HepG2 (cell line): Measurements from ENCODE around the gene NR2F1-AS1. TPM values are rescaled to one million over a fixed set of nuclear protein-coding genes. Genes with fewer than 3 reads are reported as not detected.

Experiments used
- ATAC-seq: fragments of 200-7000 bp; cut with Tn5 transposase; 3 replicates; pipeline ENCODE4 v1.9.1; 2020; ENCODE audit warnings: mild to moderate bottlenecking, moderate library complexity
- BruUV-seq: library from RNA; stranded (reverse); fragments of 400-500 nt; replicated peaks from 2 replicates; lab custom pipeline; 2021; lab: Mats Ljungman, UMichigan
- CTCF ChIA-PET: fragments of 300-600 bp; formaldehyde crosslinking; extraction: SDS; loops from one replicate; lab custom pipeline; 2021; ENCODE audit warnings: low total read pairs, inconsistent platforms, low intra/inter-chr PET ratio; lab: Yijun Ruan, JAX
- POLR2A ChIA-PET: fragments of 350-600 bp; sonication (Branson Sonifier 250); formaldehyde crosslinking; loops from one replicate; lab custom pipeline; 2020; ENCODE audit warnings: antibody characterized with exemption, inconsistent platforms; lab: Yijun Ruan, JAX
- DNase-seq: peaks from one replicate; pipeline ENCODE4 v3.0.0-alpha.2; 2015; ENCODE audit warnings: low spot score
- FAIRE-seq: peaks from 3 replicates; lab custom pipeline; 2011; peaks lifted over from hg19 to GRCh38; lab: Jason Lieb, UNC
- H2AFZ ChIP-seq: one replicate; pipeline ENCODE4 v1.6.1; 2011; ENCODE audit warnings: low read length, inconsistent platforms
- H3K27ac ChIP-seq: fragments of 300-600 bp; 3 replicates; pipeline ENCODE4 v1.8.0; 2011; ENCODE audit warnings: mixed run types, mild to moderate bottlenecking, mixed read lengths, low read length, inconsistent platforms; ENCODE audit not compliant: insufficient read depth; ENCODE audit errors: extremely low read length
- H3K27me3 ChIP-seq, 2 experiments: fragments of 200-600 bp in 1 of 2; 2 replicates in 1 of 2; 3 replicates in 1 of 2; pipeline versions ENCODE4 v1.6.0 to v1.8.0; 2011; ENCODE audit warnings: low read length in 2 of 2, mild to moderate bottlenecking in 2 of 2, moderate library complexity in 2 of 2, inconsistent platforms in 1 of 2; ENCODE audit not compliant: insufficient read depth in 2 of 2, control insufficient read depth in 1 of 2
- H3K36me3 ChIP-seq, 2 experiments: fragments of 200-600 bp in 1 of 2; replicated peaks in 1 of 2; 2 replicates in 1 of 2; 3 replicates in 1 of 2; pipeline versions ENCODE4 v1.5.1 to v1.8.0; 2011; ENCODE audit warnings: low read length in 2 of 2, inconsistent platforms in 1 of 2; ENCODE audit not compliant: insufficient read depth in 2 of 2, control insufficient read depth in 1 of 2
- H3K4me1 ChIP-seq: 2 replicates; pipeline ENCODE4 v1.5.1; 2012; ENCODE audit warnings: low read length, inconsistent platforms; ENCODE audit not compliant: insufficient read depth
- H3K4me2 ChIP-seq: 2 replicates; pipeline ENCODE4 v1.6.0; 2011; ENCODE audit warnings: low read depth, low read length, inconsistent platforms
- H3K4me3 ChIP-seq, 3 experiments: fragments of 200-600 bp in 1 of 3; sonication (generic), shearing (Covaris generic) in 1 of 3; replicated peaks in 1 of 3; 2 replicates each; pipeline ENCODE4 v1.5.1; 2011 to 2016; ENCODE audit warnings: low read length in 3 of 3, inconsistent platforms in 2 of 3, low read depth in 2 of 3, mild to moderate bottlenecking in 2 of 3, control low read depth in 1 of 3, mixed read lengths in 1 of 3; ENCODE audit not compliant: insufficient read depth in 1 of 3
- H3K79me2 ChIP-seq: one replicate; pipeline ENCODE4 v1.6.1; 2011; ENCODE audit warnings: low read length, inconsistent platforms; ENCODE audit not compliant: insufficient read depth
- H3K9ac ChIP-seq: 2 replicates; pipeline ENCODE4 v1.6.0; 2011; ENCODE audit warnings: mild to moderate bottlenecking, low read depth, low read length, inconsistent platforms; ENCODE audit not compliant: insufficient read depth
- H3K9me3 ChIP-seq: 2 replicates; pipeline ENCODE4 v1.5.1; 2012; ENCODE audit warnings: mild to moderate bottlenecking, low read length
- H4K20me1 ChIP-seq: 2 replicates; pipeline ENCODE4 v1.6.0; 2011; ENCODE audit warnings: inconsistent platforms, mild to moderate bottlenecking, low read length, moderate library complexity; ENCODE audit not compliant: insufficient read depth
- AHR ChIP-seq: IDR thresholded peaks from 2 replicates; pipeline ENCODE4 v1.6.1; 2018; ENCODE audit warnings: missing genetic modification reagents, missing compliant biosample characterization
- HNRNPK ChIP-seq: fragments of 200-400 bp; formaldehyde crosslinking; IDR thresholded peaks from 2 replicates; pipeline ENCODE4 v1.6.1; 2018; ENCODE audit warnings: low read length, low read depth, moderate library complexity, mild to moderate bottlenecking; ENCODE audit not compliant: poor library complexity, severe bottlenecking
- NFATC3 ChIP-seq: sonication (generic); formaldehyde crosslinking; IDR thresholded peaks from 2 replicates; pipeline ENCODE4 v1.5.1; 2020; ENCODE audit warnings: mild to moderate bottlenecking, missing genetic modification reagents
- ZNF580 ChIP-seq: IDR thresholded peaks from 2 replicates; pipeline ENCODE4 v1.6.1; 2016; ENCODE audit warnings: low read depth, borderline replicate concordance
- WGBS: methylation state at CpG from one replicate; pipeline ENCODE4 v1.1.6; 2017; ENCODE audit warnings: low lambda C conversion rate; 5-methylcytosine and 5-hydroxymethylcytosine counted together
- in situ Hi-C: cut with HindIII; loops from 2 replicates; pipeline ENCODE4 v1.10.0; 2017; ENCODE audit warnings: low pct_unique_long_range_greater_than_20kb; ENCODE audit not compliant: extremely low pct_ligation_motif_present
- intact Hi-C: fragments of 100-400 bp; cut with micrococcal nuclease; formaldehyde crosslinking; loops from one replicate; pipeline ENCODE4 v1.10.0; 2022; ENCODE audit not compliant: unreplicated experiment
- polyA plus RNA-seq, 8 experiments: library from polyadenylated mRNA; depleted of rRNA in 3 of 8; stranded (reverse) in 7 of 8; unstranded in 1 of 8; fragments of >200 nt; fragmentation: Illumina TruSeq in 4 of 8; extraction: Trizol in 4 of 8; gene quantifications; 2 replicates each; pipeline versions ENCODE4 v1.2.1 to v1.2.3, GENCODE V29; 2011 to 2016; ENCODE audit warnings: low read depth in 4 of 8, missing spikeins in 1 of 8, mixed read lengths in 1 of 8; ENCODE audit not compliant: insufficient read depth in 1 of 8
- total RNA-seq, 5 experiments: library from RNA; depleted of rRNA; stranded (reverse); fragments of >200 nt; fragmentation: Illumina TruSeq; extraction: Trizol; gene quantifications; 2 replicates each; pipeline ENCODE4 v1.2.3, GENCODE V29; 2016; ENCODE audit warnings: low read depth in 1 of 5
- TF ChIP-seq, protein P1 (sequence below): sonication (generic); formaldehyde crosslinking; IDR thresholded peaks from 2 replicates; pipeline ENCODE4 v1.5.1; 2020; ENCODE audit warnings: mild to moderate bottlenecking, missing genetic modification reagents, moderate library complexity
- TF ChIP-seq, protein P2 (sequence below): sonication (generic); formaldehyde crosslinking; IDR thresholded peaks from 2 replicates; pipeline ENCODE4 v1.4.0; 2020; ENCODE audit warnings: missing genetic modification reagents

The NR2F1-AS1 gene
- total and polyA plus RNA-seq, 2 of the 13 experiments (the other 11 are each of a cell fraction or from before 2014, with no cell fraction given) = 2.8 TPM

DNA sequence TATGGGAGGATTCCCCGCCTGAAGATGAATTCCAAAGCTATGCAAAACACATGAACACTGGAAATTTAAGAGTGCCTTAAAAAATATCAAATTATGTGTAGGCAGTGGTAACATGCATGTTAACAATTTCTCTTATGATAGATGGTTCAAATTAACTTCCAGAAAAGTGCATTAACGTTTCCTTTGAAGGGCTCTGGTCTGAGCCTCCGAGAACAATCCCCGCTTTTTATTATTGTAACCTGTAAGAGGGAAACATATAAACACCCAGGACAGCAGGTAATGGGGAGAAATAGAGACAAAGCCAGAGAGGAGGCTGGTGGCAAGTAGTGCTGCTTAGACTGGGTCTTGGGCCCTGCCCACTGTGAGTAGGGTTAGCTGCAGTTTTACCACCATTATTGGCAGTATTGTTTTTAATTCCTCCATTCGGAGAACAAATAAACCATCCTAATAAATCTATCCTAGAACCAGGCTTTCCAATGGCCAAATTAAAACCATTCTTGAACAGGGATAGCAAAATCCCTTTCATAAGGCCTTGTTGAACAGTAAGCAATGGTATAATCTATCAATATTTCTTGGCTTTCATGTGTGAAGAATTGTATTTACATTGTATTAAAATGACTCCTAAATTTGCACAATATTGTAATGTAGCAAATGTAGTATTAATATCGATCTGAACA lies 8.3 kb upstream of the NR2F1-AS1 start (continued):
- TF ChIP-seq, protein P1, sequence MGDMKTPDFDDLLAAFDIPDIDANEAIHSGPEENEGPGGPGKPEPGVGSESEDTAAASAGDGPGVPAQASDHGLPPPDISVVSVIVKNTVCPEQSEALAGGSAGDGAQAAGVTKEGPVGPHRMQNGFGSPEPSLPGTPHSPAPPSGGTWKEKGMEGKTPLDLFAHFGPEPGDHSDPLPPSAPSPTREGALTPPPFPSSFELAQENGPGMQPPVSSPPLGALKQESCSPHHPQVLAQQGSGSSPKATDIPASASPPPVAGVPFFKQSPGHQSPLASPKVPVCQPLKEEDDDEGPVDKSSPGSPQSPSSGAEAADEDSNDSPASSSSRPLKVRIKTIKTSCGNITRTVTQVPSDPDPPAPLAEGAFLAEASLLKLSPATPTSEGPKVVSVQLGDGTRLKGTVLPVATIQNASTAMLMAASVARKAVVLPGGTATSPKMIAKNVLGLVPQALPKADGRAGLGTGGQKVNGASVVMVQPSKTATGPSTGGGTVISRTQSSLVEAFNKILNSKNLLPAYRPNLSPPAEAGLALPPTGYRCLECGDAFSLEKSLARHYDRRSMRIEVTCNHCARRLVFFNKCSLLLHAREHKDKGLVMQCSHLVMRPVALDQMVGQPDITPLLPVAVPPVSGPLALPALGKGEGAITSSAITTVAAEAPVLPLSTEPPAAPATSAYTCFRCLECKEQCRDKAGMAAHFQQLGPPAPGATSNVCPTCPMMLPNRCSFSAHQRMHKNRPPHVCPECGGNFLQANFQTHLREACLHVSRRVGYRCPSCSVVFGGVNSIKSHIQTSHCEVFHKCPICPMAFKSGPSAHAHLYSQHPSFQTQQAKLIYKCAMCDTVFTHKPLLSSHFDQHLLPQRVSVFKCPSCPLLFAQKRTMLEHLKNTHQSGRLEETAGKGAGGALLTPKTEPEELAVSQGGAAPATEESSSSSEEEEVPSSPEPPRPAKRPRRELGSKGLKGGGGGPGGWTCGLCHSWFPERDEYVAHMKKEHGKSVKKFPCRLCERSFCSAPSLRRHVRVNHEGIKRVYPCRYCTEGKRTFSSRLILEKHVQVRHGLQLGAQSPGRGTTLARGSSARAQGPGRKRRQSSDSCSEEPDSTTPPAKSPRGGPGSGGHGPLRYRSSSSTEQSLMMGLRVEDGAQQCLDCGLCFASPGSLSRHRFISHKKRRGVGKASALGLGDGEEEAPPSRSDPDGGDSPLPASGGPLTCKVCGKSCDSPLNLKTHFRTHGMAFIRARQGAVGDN (CRISPR knock-in tag) = no peak

DNA sequence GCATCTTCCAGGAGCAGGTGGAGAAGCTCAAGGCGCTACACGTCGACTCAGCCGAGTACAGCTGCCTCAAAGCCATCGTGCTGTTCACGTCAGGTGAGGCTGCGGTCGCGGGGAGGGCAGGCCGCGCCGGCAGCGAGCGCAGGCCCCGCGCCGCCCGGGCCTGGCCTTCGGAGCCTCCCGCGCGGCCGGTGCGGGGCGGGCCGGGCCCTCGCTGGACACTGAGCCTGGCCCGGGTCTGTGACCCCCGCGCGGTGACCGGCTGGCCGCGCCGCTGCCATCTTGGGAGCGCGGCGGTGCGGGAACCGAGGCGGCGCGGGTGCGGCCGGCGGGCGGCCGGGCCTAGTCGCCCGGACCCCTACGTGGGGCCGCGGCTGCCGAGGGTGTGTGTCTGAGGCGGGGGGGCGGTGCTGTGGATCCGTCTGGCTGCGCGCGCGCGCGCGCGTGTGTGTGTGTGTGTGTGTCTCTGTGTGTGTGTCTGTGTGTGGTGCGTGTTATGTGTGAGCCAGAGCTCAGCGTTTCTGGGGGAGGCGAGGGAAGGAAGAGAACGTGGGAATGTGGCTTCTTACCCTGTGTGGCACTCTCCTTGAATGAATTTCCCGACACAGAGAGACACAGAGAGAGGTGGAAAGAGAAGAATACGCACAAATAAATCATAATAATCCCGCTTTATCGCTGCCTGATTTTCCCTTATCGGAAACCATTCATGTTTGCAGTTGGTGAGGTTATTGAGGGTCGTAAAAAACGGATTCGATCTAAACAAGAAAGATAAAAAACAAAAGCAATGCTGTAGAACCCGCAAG lies 7.5 kb upstream of the NR2F1-AS1 start:
- peak overlapping the region; percentile 14; the same call in 1 of the 2 replicates for H3K9ac ChIP-seq
- no peaks in the 10 kb centered on the region for H3K9me3 ChIP-seq
- BruUV-seq = no TSS peak
- no peak overlapping the region for H2AFZ ChIP-seq
- intact Hi-C loops = no loop called here
- WGBS = 96% methylated on average over 46 of the region's 78 CpGs
- in situ Hi-C loops = loop anchor here (10.0 kb wide), 1 partner anchor 326 kb away; no protein-coding TSS in a partner anchor
- peaks cover 62% of the 10 kb centered on the region for H4K20me1 ChIP-seq
- no peak for FAIRE-seq
- H3K79me2 ChIP-seq = peaks cover 64% of the 10 kb centered on the region
- no peak for TF ChIP-seq NFATC3 (CRISPR knock-in tag)
- no peak for TF ChIP-seq HNRNPK
- TF ChIP-seq, protein P2, sequence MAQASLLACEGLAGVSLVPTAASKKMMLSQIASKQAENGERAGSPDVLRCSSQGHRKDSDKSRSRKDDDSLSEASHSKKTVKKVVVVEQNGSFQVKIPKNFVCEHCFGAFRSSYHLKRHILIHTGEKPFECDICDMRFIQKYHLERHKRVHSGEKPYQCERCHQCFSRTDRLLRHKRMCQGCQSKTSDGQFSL (CRISPR knock-in tag) = no peak
- no peak for TF ChIP-seq AHR (CRISPR knock-in tag)
- TF ChIP-seq ZNF580 = no peak
- H3K27ac ChIP-seq = no peak overlapping the region
- H3K4me3 ChIP-seq = peak overlapping the region in 1 of 3 experiments; percentile 96; a peak in 2 of 6 replicates
- no peak for DNase-seq
- no peak for ATAC-seq
- H3K4me2 ChIP-seq = peak overlapping the region; percentile 68
- ChIA-PET POLR2A (no interaction called here), CTCF (no interaction called here)
- no peaks in the 10 kb centered on the region; a peak in 1 of 5 replicates for H3K27me3 ChIP-seq
- H3K36me3 ChIP-seq = peaks cover 9 to 48% of the 10 kb centered on the region in 2 experiments
- peaks cover 53% of the 10 kb centered on the region for H3K4me1 ChIP-seq
